Sciatic nerve (tissue), 2 donors: Measurements from ENCODE around the gene USP40. TPM values are rescaled to one million over a fixed set of nuclear protein-coding genes. Genes with fewer than 3 reads are reported as not detected.

Experiments used
- ATAC-seq: fragments of 200-7000 bp; cut with Tn5 transposase; one replicate; pipeline ENCODE4 v1.9.1; 2020; ENCODE audit warnings: mild to moderate bottlenecking, moderate library complexity
- DNase-seq: peaks from one replicate; pipeline ENCODE4 v3.0.0-alpha.2; 2020; ENCODE audit warnings: low spot score
- intact Hi-C: fragments of 100-400 bp; cut with DNase I; formaldehyde crosslinking; loops from one replicate; pipeline ENCODE4 v1.14.2; 2022
- total RNA-seq: library from RNA; stranded (reverse); fragmentation: NEBNext Ultra II Directional; extraction: Animal tissue kit (Norgen Biotek cat#: 25700); gene quantifications from one replicate; pipeline ENCODE4 v1.2.1, GENCODE V29; 2021
- donor health status: DM: no; HTN: no; CAD: no.
- donor health status: DM: no; HTN: no; CAD: no.

Gene USP40
- total RNA-seq, 1 donor from 2014 or later, result 61.0 TPM

GRCh38 chr2:233464531-233465240 lies 101.9 kb downstream of the USP40 start:
- DNase-seq (no peak), ATAC-seq (no peak)
- intact Hi-C loops, result no loop called here

GRCh38 chr2:233464056-233464455 lies 102.5 kb downstream of the USP40 start:
- no peak for ATAC-seq
- intact Hi-C loops, result no loop called here
- no peak for DNase-seq

- ATAC-seq (no peak), DNase-seq (no peak)
- intact Hi-C loops, result no loop called here
Measured at GRCh38 chr2:233463586-233463985, 103.0 kb downstream of the USP40 start.

GRCh38 chr2:233462826-233463470 lies 103.6 kb downstream of the USP40 start:
- intact Hi-C loops, result no loop called here
- no peak for DNase-seq
- no peak for ATAC-seq

GRCh38 chr2:233462202-233462785 lies 104.3 kb downstream of the USP40 start:
- DNase-seq (no peak), ATAC-seq (no peak)
- intact Hi-C loops, result no loop called here

- intact Hi-C loops, result no loop called here
- DNase-seq, result no peak
- ATAC-seq, result no peak
Measured at GRCh38 chr2:233461481-233461891, 105.1 kb downstream of the USP40 start.

GRCh38 chr2:233460726-233461441 lies 105.7 kb downstream of the USP40 start:
- intact Hi-C loops, result no loop called here
- DNase-seq, result no peak
- no peak for ATAC-seq

- DNase-seq (no peak), ATAC-seq (no peak)
- intact Hi-C loops, result no loop called here
Measured at GRCh38 chr2:233459426-233459825, 107.2 kb downstream of the USP40 start.

- no peak for DNase-seq
- intact Hi-C loops, result no loop called here
Measured at GRCh38 chr2:233458826-233459225, 107.8 kb downstream of the USP40 start.

GRCh38 chr2:233458031-233458610 lies 108.5 kb downstream of the USP40 start:
- ATAC-seq, result no peak
- no peak for DNase-seq
- intact Hi-C loops, result no loop called here

More at GRCh38 chr2:233458826-233459225, 107.8 kb downstream of the USP40 start:
- ATAC-seq, result no peak

- no peak for DNase-seq
- intact Hi-C loops, result no loop called here
- no peak for ATAC-seq
Measured at GRCh38 chr2:233457356-233457755, 109.2 kb downstream of the USP40 start.

- ATAC-seq, result no peak
- no peak for DNase-seq
- intact Hi-C loops, result no loop called here
Measured at GRCh38 chr2:233456934-233457333, 109.6 kb downstream of the USP40 start.

GRCh38 chr2:233456111-233456510 lies 110.5 kb downstream of the USP40 start:
- ATAC-seq, result no peak
- intact Hi-C loops, result no loop called here

GRCh38 chr2:233455491-233455890 lies 111.1 kb downstream of the USP40 start:
- intact Hi-C loops, result no loop called here
- no peak for DNase-seq

More at GRCh38 chr2:233456111-233456510, 110.5 kb downstream of the USP40 start:
- no peak for DNase-seq

GRCh38 chr2:233455006-233455405 lies 111.6 kb downstream of the USP40 start:
- peak; percentile 32 for DNase-seq
- intact Hi-C loops, result no loop called here

More at GRCh38 chr2:233455491-233455890, 111.1 kb downstream of the USP40 start:
- ATAC-seq, result no peak

GRCh38 chr2:233453916-233454315 lies 112.7 kb downstream of the USP40 start:
- peak; percentile 25 for DNase-seq
- no peak for ATAC-seq
- intact Hi-C loops, result loop anchor here (5.0 kb wide), 1 partner anchor 1717 kb away; no protein-coding TSS in a partner anchor

More at GRCh38 chr2:233455006-233455405, 111.6 kb downstream of the USP40 start:
- no peak for ATAC-seq

- ATAC-seq, result no peak
- intact Hi-C loops, result loop anchor here (5.0 kb wide), 1 partner anchor 1716 kb away; no protein-coding TSS in a partner anchor
- peak; percentile 32 for DNase-seq
Measured at GRCh38 chr2:233453111-233453915, 113.3 kb downstream of the USP40 start.

- peak; percentile 18 for DNase-seq
- no peak for ATAC-seq
- intact Hi-C loops, result loop anchor here (5.0 kb wide), 1 partner anchor 1715 kb away; no protein-coding TSS in a partner anchor
Measured at GRCh38 chr2:233451950-233452349, 114.6 kb downstream of the USP40 start.
